Measurements from ENCODE around the gene FXYD7. TPM values are rescaled to one million over a fixed set of nuclear protein-coding genes. Genes with fewer than 3 reads are reported as not detected.
"Not testable (repeated sequence)": the region's sequence is repeated elsewhere in the genome, so short reads cannot be mapped to it uniquely, and the experiment has no call there.

Gene FXYD7
- total RNA-seq, 2 donors from 2014 or later: 1.1 TPM; not detected in 1

DNA sequence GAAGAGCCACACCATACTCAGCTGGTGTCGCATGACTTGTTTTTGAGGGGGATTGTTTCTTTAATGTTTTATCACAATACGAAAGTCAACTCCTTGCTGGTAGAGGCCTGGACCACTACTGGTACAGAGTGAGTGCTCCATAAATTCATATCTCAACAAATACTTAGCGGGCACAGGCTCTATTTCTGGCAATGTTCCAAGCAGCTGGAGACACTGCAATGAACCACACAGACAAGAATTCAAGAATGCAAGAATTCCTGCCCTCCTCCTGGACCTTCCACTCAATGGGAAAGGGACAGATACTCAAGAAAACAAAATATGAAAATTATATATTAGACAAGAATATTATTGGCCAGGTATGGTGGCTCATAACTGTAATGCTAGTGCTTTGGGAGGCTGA, 6.4 kb downstream of the FXYD7 start:
- Mint-ChIP-seq H3K4me3 (no peak overlapping the region), H3K4me1 (peaks cover 2% of the 10 kb centered on the region), H3K9me3 (no peaks in the 10 kb centered on the region), H3K27ac (no peak overlapping the region), H3K27me3 (ENCODE audit: insufficient read depth) (peaks cover 38% of the 10 kb centered on the region), H3K36me3 (ENCODE audit: low read depth) (no peaks in the 10 kb centered on the region)
- WGBS, 2 experiments (ENCODE audit: insufficient coverage in 1 of 2, insufficient read length in 1 of 2): 96 to 100% methylated on average over 3 of the region's 3 CpGs
- H3K4me1 ChIP-seq (ENCODE audit: control insufficient read depth, insufficient read depth, low read length): no peaks in the 10 kb centered on the region
- H3K27me3 ChIP-seq (ENCODE audit: control insufficient read depth, insufficient read depth, low read length, poor library complexity, severe bottlenecking): peaks cover 30% of the 10 kb centered on the region
- H3K4me3 ChIP-seq (ENCODE audit: low read length): no peak overlapping the region
- no peak overlapping the region for H3K27ac ChIP-seq (ENCODE audit: low read depth, low read length)
- no peaks in the 10 kb centered on the region for H3K36me3 ChIP-seq (ENCODE audit: control insufficient read depth, insufficient read depth, low read length)
- H3K9ac ChIP-seq (ENCODE audit: extremely low read depth, low read length, poor library complexity, severe bottlenecking): no peak overlapping the region
- DNase-seq: no peak
- TF ChIP-seq, protein P1, sequence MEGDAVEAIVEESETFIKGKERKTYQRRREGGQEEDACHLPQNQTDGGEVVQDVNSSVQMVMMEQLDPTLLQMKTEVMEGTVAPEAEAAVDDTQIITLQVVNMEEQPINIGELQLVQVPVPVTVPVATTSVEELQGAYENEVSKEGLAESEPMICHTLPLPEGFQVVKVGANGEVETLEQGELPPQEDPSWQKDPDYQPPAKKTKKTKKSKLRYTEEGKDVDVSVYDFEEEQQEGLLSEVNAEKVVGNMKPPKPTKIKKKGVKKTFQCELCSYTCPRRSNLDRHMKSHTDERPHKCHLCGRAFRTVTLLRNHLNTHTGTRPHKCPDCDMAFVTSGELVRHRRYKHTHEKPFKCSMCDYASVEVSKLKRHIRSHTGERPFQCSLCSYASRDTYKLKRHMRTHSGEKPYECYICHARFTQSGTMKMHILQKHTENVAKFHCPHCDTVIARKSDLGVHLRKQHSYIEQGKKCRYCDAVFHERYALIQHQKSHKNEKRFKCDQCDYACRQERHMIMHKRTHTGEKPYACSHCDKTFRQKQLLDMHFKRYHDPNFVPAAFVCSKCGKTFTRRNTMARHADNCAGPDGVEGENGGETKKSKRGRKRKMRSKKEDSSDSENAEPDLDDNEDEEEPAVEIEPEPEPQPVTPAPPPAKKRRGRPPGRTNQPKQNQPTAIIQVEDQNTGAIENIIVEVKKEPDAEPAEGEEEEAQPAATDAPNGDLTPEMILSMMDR (conservative IDR thresholded peaks at IDR 0.05): no peak
- no peaks in the 10 kb centered on the region for H3K9me3 ChIP-seq (ENCODE audit: control insufficient read depth, low read length)

DNA sequence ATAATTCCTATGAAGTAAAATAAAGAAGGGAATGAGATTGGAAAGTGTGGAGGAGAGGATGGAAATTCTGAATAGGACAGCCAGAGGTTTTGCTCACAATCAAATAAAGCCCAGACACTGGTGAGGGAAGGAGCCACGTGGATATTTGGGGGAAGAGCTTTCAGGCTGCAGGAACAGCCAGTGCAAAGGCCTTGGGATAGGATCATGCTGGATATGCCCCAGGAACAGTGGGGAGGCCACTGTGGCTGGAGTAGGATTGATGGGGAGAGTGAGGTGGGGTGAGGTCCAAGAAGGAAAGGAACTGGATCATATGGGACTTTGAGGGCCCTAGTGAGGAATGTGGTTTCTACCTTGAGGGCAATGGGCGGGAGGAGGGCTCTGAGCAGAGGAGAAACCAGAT, 7.4 kb downstream of the FXYD7 start:
- Histone ChIP-seq H3K27ac (ENCODE audit: low read depth, low read length) (no peak overlapping the region), H3K9me3 (ENCODE audit: control insufficient read depth, low read length) (no peaks in the 10 kb centered on the region), H3K9ac (ENCODE audit: extremely low read depth, low read length, poor library complexity, severe bottlenecking) (no peak overlapping the region), H3K4me1 (ENCODE audit: control insufficient read depth, insufficient read depth, low read length) (no peaks in the 10 kb centered on the region), H3K27me3 (ENCODE audit: control insufficient read depth, insufficient read depth, low read length, poor library complexity, severe bottlenecking) (peaks cover 30% of the 10 kb centered on the region), H3K36me3 (ENCODE audit: control insufficient read depth, insufficient read depth, low read length) (no peaks in the 10 kb centered on the region), H3K4me3 (ENCODE audit: low read length) (no peak overlapping the region)
- Mint-ChIP-seq H3K9me3 (no peaks in the 10 kb centered on the region), H3K27me3 (ENCODE audit: insufficient read depth) (peaks cover 39% of the 10 kb centered on the region), H3K4me3 (no peak overlapping the region), H3K27ac (no peak overlapping the region), H3K4me1 (peaks cover 6% of the 10 kb centered on the region), H3K36me3 (ENCODE audit: low read depth) (no peaks in the 10 kb centered on the region)
- WGBS, 2 experiments (ENCODE audit: insufficient coverage in 1 of 2, insufficient read length in 1 of 2): 79 to 83% methylated on average over 2 of the region's 2 CpGs
- TF ChIP-seq, protein P1 (conservative IDR thresholded peaks at IDR 0.05): no peak
- DNase-seq: no peak

DNA sequence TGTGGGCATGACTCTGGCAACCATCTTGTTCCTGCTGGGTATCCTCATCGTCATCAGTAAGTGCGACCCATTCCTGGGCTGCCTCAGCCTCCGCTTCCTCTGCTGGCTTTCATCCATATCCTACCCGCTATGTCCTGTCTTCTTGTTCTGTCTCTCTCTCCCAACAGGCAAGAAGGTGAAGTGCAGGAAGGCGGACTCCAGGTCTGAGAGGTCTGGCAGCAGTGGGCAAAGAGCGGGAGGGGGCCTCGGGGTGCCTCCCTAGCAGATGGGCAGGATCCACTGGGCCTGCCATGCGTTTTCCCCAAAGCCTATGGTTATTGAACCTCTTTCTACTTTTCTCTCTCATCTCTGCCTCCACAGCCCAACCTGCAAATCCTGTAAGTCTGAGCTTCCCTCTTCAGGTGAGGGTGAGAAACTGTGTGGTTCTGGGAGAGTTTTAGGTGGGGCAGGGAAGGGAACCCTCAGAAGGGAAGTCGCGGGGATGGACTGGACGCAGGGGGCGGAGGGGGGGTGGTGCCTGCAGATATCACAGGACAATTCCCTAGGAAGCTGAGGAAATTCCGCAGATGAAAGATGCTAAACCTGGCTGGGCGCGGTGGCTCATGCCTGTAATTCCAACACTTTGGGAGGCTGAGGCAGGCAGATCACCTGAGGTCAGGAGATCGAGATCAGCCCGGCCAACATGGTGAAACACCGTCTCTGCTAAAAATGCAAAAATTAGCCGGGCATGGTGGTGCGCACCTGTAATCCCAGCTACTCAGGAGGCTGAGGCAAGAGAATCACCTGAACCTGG, 8.4 kb downstream of the FXYD7 start:
- DNase-seq: peak; percentile 65
- H3K27ac Mint-ChIP-seq: no peak overlapping the region

DNA sequence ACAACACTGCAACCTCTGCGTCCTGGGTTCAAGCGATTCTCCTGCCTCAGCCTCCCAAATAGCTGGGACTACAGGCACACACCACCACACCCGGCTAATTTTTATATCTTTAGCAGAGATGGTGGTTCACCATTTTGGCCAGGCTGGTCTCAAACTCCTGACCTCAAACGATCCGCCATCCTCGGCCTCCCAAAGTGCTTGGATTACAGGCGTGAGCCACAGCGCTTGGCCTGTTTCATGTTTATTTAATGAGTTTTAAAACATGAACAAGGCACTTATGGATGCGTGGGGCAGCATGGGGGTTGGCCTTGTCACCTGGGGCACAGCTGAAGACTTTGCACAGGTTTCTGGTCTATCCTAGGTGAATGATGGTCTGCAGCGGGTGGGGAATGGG, 10.1 kb downstream of the FXYD7 start:
- not testable (repeated sequence) for H3K9ac ChIP-seq (ENCODE audit: extremely low read depth, low read length, poor library complexity, severe bottlenecking); H3K4me3 ChIP-seq (ENCODE audit: low read length); H3K27ac Mint-ChIP-seq; H3K9me3 ChIP-seq (ENCODE audit: control insufficient read depth, low read length); H3K9me3 Mint-ChIP-seq; H3K27ac ChIP-seq (ENCODE audit: low read depth, low read length); H3K4me1 Mint-ChIP-seq; H3K36me3 Mint-ChIP-seq (ENCODE audit: low read depth); H3K36me3 ChIP-seq (ENCODE audit: control insufficient read depth, insufficient read depth, low read length); H3K4me1 ChIP-seq (ENCODE audit: control insufficient read depth, insufficient read depth, low read length); H3K4me3 Mint-ChIP-seq; DNase-seq
- peaks cover 36% of the 10 kb centered on the region for H3K27me3 Mint-ChIP-seq (ENCODE audit: insufficient read depth)
- WGBS, 2 experiments (ENCODE audit: insufficient coverage in 1 of 2, insufficient read length in 1 of 2): 87 to 93% methylated on average over 6 to 10 of the region's 10 CpGs
- peaks cover 27% of the 10 kb centered on the region for H3K27me3 ChIP-seq (ENCODE audit: control insufficient read depth, insufficient read depth, low read length, poor library complexity, severe bottlenecking)

More for the DNA sequence above, 8.4 kb downstream of the FXYD7 start:
- 90% methylated on average over 20 of the region's 20 CpGs for WGBS, 2 experiments (ENCODE audit: insufficient coverage in 1 of 2, insufficient read length in 1 of 2)
- Mint-ChIP-seq H3K4me3 (no peak overlapping the region), H3K9me3 (no peaks in the 10 kb centered on the region), H3K36me3 (ENCODE audit: low read depth) (no peaks in the 10 kb centered on the region), H3K4me1 (peaks cover 6% of the 10 kb centered on the region), H3K27me3 (ENCODE audit: insufficient read depth) (peaks cover 37% of the 10 kb centered on the region)
- H3K27me3 ChIP-seq (ENCODE audit: control insufficient read depth, insufficient read depth, low read length, poor library complexity, severe bottlenecking): peaks cover 27% of the 10 kb centered on the region
- TF ChIP-seq, protein P1 (conservative IDR thresholded peaks at IDR 0.05): peak; percentile 35
- no peak overlapping the region for H3K9ac ChIP-seq (ENCODE audit: extremely low read depth, low read length, poor library complexity, severe bottlenecking)
- no peaks in the 10 kb centered on the region for H3K36me3 ChIP-seq (ENCODE audit: control insufficient read depth, insufficient read depth, low read length)
- H3K9me3 ChIP-seq (ENCODE audit: control insufficient read depth, low read length): no peaks in the 10 kb centered on the region
- H3K4me3 ChIP-seq (ENCODE audit: low read length): no peak overlapping the region
- no peaks in the 10 kb centered on the region for H3K4me1 ChIP-seq (ENCODE audit: control insufficient read depth, insufficient read depth, low read length)
- no peak overlapping the region for H3K27ac ChIP-seq (ENCODE audit: low read depth, low read length)

Measured in endodermal cell (in vitro differentiated cells).